GM12878 (cell line): ENCODE data around the gene CDH2. TPM values are rescaled to one million over a fixed set of nuclear protein-coding genes. Genes with fewer than 3 reads are reported as not detected.

Experiments used
- ATAC-seq: fragments of 200-7000 bp; cut with Tn5 transposase; 3 replicates; pipeline ENCODE4 v1.9.1; 2020; ENCODE audit warnings: mild to moderate bottlenecking, moderate library complexity
- BruUV-seq: library from RNA; stranded (reverse); fragments of 400-500 nt; replicated peaks from 2 replicates; lab custom pipeline; 2021; lab: Mats Ljungman, UMichigan
- CTCF ChIA-PET: fragments of 300-600 bp; sonication (Branson Sonifier 250); formaldehyde crosslinking; extraction: SDS; loops from one replicate; lab custom pipeline; 2021; ENCODE audit warnings: inconsistent platforms; lab: Yijun Ruan, JAX
- POLR2A ChIA-PET: fragments of 350-600 bp; formaldehyde crosslinking; extraction: SDS; loops from one replicate; lab custom pipeline; 2021; ENCODE audit warnings: inconsistent platforms; lab: Charles Lee
- RAD21 ChIA-PET: fragments of 300-600 bp; sonication (Branson Sonifier 250); formaldehyde crosslinking; loops from one replicate; lab custom pipeline; 2023; ENCODE audit warnings: antibody characterized with exemption; ENCODE audit not compliant: unreplicated experiment; lab: Charles Lee
- SMC1A ChIA-PET: fragments of 300-600 bp; sonication (Branson Sonifier 250); formaldehyde crosslinking; loops from one replicate; lab custom pipeline; 2023; ENCODE audit not compliant: unreplicated experiment, uncharacterized antibody; lab: Charles Lee
- DNase-seq: peaks from one replicate; pipeline ENCODE4 v3.0.0-alpha.2; 2011; ENCODE audit warnings: low read depth, low spot score
- FAIRE-seq: peaks from 3 replicates; lab custom pipeline; 2011; peaks lifted over from hg19 to GRCh38; lab: Jason Lieb, UNC
- H2AFZ ChIP-seq: 2 replicates; pipeline ENCODE4 v1.6.0; 2011; ENCODE audit warnings: low read depth, low read length, control low read depth; ENCODE audit not compliant: control insufficient read depth
- H3K27ac ChIP-seq: 2 replicates; pipeline ENCODE4 v1.5.1; 2011; ENCODE audit warnings: control low read depth; ENCODE audit not compliant: control insufficient read depth, insufficient read depth
- H3K27me3 ChIP-seq, 2 experiments: replicated peaks in 1 of 2; 2 replicates each; pipeline versions ENCODE4 v1.6.0 to v1.6.1; 2011; ENCODE audit warnings: low read length in 1 of 2; ENCODE audit not compliant: control insufficient read depth in 2 of 2, insufficient read depth in 2 of 2
- H3K36me3 ChIP-seq, 2 experiments: 2 replicates each; pipeline ENCODE4 v1.5.1; 2011; ENCODE audit warnings: low read length in 1 of 2; ENCODE audit not compliant: control insufficient read depth in 2 of 2, insufficient read depth in 2 of 2
- H3K4me1 ChIP-seq: 2 replicates; pipeline ENCODE4 v1.6.1; 2011; ENCODE audit warnings: mild to moderate bottlenecking, low read length, moderate library complexity, mixed read lengths; ENCODE audit not compliant: control insufficient read depth, insufficient read depth
- H3K4me2 ChIP-seq: 2 replicates; pipeline ENCODE4 v1.6.0; 2011; ENCODE audit warnings: control low read depth; ENCODE audit not compliant: control insufficient read depth, insufficient read depth
- H3K4me3 ChIP-seq: fragments of 200-600 bp; sonication (generic); 2 replicates; pipeline ENCODE4 v1.5.1; 2016
- H3K79me2 ChIP-seq: 2 replicates; pipeline ENCODE4 v1.6.0; 2011; ENCODE audit warnings: low read length; ENCODE audit not compliant: control insufficient read depth, insufficient read depth
- H3K9ac ChIP-seq: 2 replicates; pipeline ENCODE4 v1.8.0; 2011; ENCODE audit warnings: low read length, control low read depth, mixed read lengths; ENCODE audit not compliant: control insufficient read depth, insufficient read depth
- H3K9me3 ChIP-seq: replicated peaks from 3 replicates; pipeline ENCODE4 v1.5.1; 2011; ENCODE audit warnings: mild to moderate bottlenecking, low read length; ENCODE audit not compliant: control insufficient read depth, insufficient read depth
- H4K20me1 ChIP-seq: 2 replicates; pipeline ENCODE4 v1.6.0; 2011; ENCODE audit not compliant: control insufficient read depth, insufficient read depth
- CEBPZ ChIP-seq: fragments of 150-350 bp; IDR thresholded peaks from 2 replicates; pipeline ENCODE4 v1.6.1; 2016; ENCODE audit warnings: low read depth, low read length
- FOS ChIP-seq: IDR thresholded peaks from 3 replicates; pipeline ENCODE4 v1.6.1; 2011; ENCODE audit warnings: borderline replicate concordance; ENCODE audit not compliant: insufficient read length; ENCODE audit errors: extremely low read depth
- IKZF1 ChIP-seq: fragments of 450-650 bp; conservative IDR thresholded peaks from 2 replicates; pipeline ENCODE4 v1.6.1; 2017; ENCODE audit warnings: antibody characterized with exemption, mild to moderate bottlenecking
- PRDM15 ChIP-seq: fragments of 450-650 bp; formaldehyde crosslinking; IDR thresholded peaks from 2 replicates; pipeline ENCODE4 v1.4.0; 2020; ENCODE audit warnings: mild to moderate bottlenecking, moderate library complexity
- SPI1 ChIP-seq: IDR thresholded peaks from 2 replicates; pipeline ENCODE4 v1.6.1; 2011; ENCODE audit warnings: low read depth, mild to moderate bottlenecking, low read length, moderate library complexity, borderline replicate concordance; ENCODE audit not compliant: insufficient read depth
- ZBTB4 ChIP-seq: fragments of 450-650 bp; formaldehyde crosslinking; IDR thresholded peaks from 2 replicates; pipeline ENCODE4 v1.4.0; 2022; ENCODE audit warnings: mild to moderate bottlenecking, moderate library complexity
- WGBS: methylation state at CpG from one replicate; pipeline ENCODE4 v1.1.6; 2016; ENCODE audit warnings: low lambda C conversion rate; ENCODE audit not compliant: insufficient replicate concordance, insufficient coverage; ENCODE audit errors: missing lambda C conversion rate; 5-methylcytosine and 5-hydroxymethylcytosine counted together
- in situ Hi-C: fragments of 300-500 bp; cut with MboI; formaldehyde crosslinking; loops from 9 replicates; pipeline ENCODE4 v1.14.3; 2018; ENCODE audit warnings: mixed read lengths
- intact Hi-C: fragments of 100-400 bp; cut with micrococcal nuclease; formaldehyde crosslinking; loops from one replicate; pipeline ENCODE4 v1.14.2; 2022; ENCODE audit not compliant: unreplicated experiment
- polyA plus RNA-seq, 11 experiments: library from polyadenylated mRNA; depleted of rRNA in 4 of 11; unstranded in 6 of 11; stranded (reverse) in 5 of 11; fragments of >200 nt; fragmentation: Nextera tagmentation in 4 of 11; fragmentation: Illumina TruSeq in 1 of 11; extraction: Ambion mirVana in 4 of 11; extraction: Trizol in 1 of 11; gene quantifications; 1 replicate in 1 of 11; 2 replicates in 10 of 11; pipeline versions ENCODE4 v1.2.1 to v1.2.3, GENCODE V29; 2011 to 2016; ENCODE audit warnings: inconsistent platforms in 2 of 11, missing spikeins in 2 of 11, low read depth in 1 of 11
- total RNA-seq, 4 experiments: library from RNA; depleted of rRNA in 3 of 4; stranded (reverse); fragments of >200 nt in 3 of 4; fragmentation: Illumina TruSeq in 1 of 4; extraction: Trizol in 1 of 4; gene quantifications; 2 replicates each; pipeline versions ENCODE4 v1.2.1 to v1.2.3, GENCODE V29; 2013 to 2021

Gene CDH2
- total and polyA plus RNA-seq, 10 of the 15 experiments (the other 5 are each of a cell fraction or from before 2014, with no cell fraction given), result 0.01 to 0.25 (median 0.06) TPM; not detected in 4

GRCh38 chr18:28086670-28087552, 90.0 kb downstream of the CDH2 start:
- ChIA-PET CTCF (no interaction called here), POLR2A (no interaction called here)

More at GRCh38 chr18:28086670-28087552, 90.0 kb downstream of the CDH2 start:
- Histone ChIP-seq H3K9me3 (no peaks in the 10 kb centered on the region; the same call in 2 of the 3 replicates), H3K4me3 (no peak overlapping the region), H3K36me3 (no peaks in the 10 kb centered on the region), H3K9ac (no peak overlapping the region), H3K4me2 (no peak overlapping the region), H3K27me3 (no peaks in the 10 kb centered on the region), H4K20me1 (no peaks in the 10 kb centered on the region), H3K79me2 (no peaks in the 10 kb centered on the region), H3K4me1 (no peaks in the 10 kb centered on the region), H3K27ac (no peak overlapping the region), H2AFZ (no peak overlapping the region)
- ChIA-PET RAD21 (no interaction called here), SMC1A (no interaction called here)
- no peak for TF ChIP-seq PRDM15 (CRISPR knock-in tag)
- no peak for TF ChIP-seq CEBPZ
- TF ChIP-seq SPI1, result no peak
- no peak for TF ChIP-seq FOS
- TF ChIP-seq IKZF1, result no peak
- no peak for TF ChIP-seq ZBTB4 (CRISPR knock-in tag)
- intact Hi-C loops, result no loop called here
- DNase-seq (no peak), ATAC-seq (no peak; the same call in 2 of the 3 replicates), FAIRE-seq (no peak)
- in situ Hi-C loops, result no loop called here
- 30% methylated on average over 9 of the region's 9 CpGs for WGBS
- no TSS peak for BruUV-seq
